ENCODE results near the gene KRT82. TPM values are rescaled to one million over a fixed set of nuclear protein-coding genes. Genes with fewer than 3 reads are reported as not detected.

KRT82 gene
- total RNA-seq, 3 donors from 2014 or later = not detected

DNA sequence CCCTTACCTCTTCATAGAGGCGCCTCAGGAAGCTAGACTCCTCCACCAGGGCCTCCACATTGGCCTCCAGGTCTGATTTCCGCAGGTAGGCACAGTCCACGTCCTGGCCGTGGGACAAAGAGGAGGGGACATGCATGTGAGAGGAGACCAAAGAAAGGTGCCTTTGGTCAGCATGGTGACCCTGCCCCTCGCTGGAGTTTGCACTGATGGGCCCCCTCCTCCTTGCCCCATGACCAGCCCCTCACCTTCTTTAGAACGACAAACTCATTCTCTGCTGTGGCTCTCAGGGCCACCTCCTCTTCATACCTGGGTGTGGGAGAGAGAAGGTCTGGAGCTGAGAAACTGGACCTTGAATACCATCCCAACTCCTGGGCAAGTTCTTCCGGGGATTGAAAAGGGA is 42.1 kb downstream of the KRT82 start:
- TF ChIP-seq POLR2AphosphoS5 (IDR thresholded peaks at IDR 0.05) (no peak), POLR2A (IDR thresholded peaks at IDR 0.05) (no peak)
- TF ChIP-seq, protein P1, sequence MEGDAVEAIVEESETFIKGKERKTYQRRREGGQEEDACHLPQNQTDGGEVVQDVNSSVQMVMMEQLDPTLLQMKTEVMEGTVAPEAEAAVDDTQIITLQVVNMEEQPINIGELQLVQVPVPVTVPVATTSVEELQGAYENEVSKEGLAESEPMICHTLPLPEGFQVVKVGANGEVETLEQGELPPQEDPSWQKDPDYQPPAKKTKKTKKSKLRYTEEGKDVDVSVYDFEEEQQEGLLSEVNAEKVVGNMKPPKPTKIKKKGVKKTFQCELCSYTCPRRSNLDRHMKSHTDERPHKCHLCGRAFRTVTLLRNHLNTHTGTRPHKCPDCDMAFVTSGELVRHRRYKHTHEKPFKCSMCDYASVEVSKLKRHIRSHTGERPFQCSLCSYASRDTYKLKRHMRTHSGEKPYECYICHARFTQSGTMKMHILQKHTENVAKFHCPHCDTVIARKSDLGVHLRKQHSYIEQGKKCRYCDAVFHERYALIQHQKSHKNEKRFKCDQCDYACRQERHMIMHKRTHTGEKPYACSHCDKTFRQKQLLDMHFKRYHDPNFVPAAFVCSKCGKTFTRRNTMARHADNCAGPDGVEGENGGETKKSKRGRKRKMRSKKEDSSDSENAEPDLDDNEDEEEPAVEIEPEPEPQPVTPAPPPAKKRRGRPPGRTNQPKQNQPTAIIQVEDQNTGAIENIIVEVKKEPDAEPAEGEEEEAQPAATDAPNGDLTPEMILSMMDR (IDR thresholded peaks at IDR 0.05) = no peak
- no peak for DNase-seq (ENCODE audit: low spot score in 2 of 2)
- Histone ChIP-seq H3K9me3 (no peaks in the 10 kb centered on the region), H3K36me3 (no peaks in the 10 kb centered on the region), H3K4me1 (no peaks in the 10 kb centered on the region), H3K27ac (no peak overlapping the region), H3K27me3 (no peaks in the 10 kb centered on the region), H3K4me3 (no peak overlapping the region)
- intact Hi-C loops (cut with DNase I; ENCODE audit: low total_unique reads) = loop anchor here (10.0 kb wide), 1 partner anchor 511 kb away; no protein-coding TSS in a partner anchor

DNA sequence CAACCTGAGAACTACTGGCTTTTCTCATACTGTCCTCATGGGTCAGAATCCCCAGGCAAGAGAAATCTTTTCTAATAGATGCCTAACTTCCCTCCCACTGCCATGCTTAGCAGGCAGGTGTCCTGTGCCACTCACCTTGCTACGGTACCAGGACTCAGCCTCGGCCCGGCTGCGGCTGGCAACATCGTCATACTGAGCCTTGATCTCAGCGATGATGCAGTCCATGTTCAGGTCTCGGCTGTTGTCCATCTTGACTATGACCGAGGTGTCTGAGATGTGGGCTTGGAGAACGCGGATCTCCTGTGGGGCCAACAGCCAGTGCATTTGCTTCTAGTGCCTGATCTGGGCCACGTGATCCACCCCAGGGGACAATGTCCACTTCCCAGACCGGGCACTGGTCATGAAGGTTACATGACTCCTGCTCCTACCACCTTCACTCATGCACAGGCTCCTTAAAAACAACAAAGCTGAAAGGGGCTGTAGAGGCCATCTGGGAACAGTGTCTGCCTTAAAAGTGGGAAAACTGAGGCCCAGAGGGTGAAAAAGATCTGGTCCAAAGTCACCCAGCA is 42.9 kb downstream of the KRT82 start:
- no peak overlapping the region for H3K4me3 ChIP-seq
- H3K27ac ChIP-seq = no peak overlapping the region
- no peaks in the 10 kb centered on the region for H3K27me3 ChIP-seq
- no peaks in the 10 kb centered on the region for H3K9me3 ChIP-seq
- intact Hi-C loops (cut with DNase I; ENCODE audit: low total_unique reads) = loop anchor here (10.0 kb wide), 1 partner anchor 512 kb away; no protein-coding TSS in a partner anchor
- no peaks in the 10 kb centered on the region for H3K36me3 ChIP-seq
- TF ChIP-seq POLR2A (IDR thresholded peaks at IDR 0.05) (no peak), POLR2AphosphoS5 (IDR thresholded peaks at IDR 0.05) (no peak)
- TF ChIP-seq, protein P1 (IDR thresholded peaks at IDR 0.05) = no peak
- no peaks in the 10 kb centered on the region for H3K4me1 ChIP-seq
- no peak for DNase-seq (ENCODE audit: low spot score in 2 of 2)

DNA sequence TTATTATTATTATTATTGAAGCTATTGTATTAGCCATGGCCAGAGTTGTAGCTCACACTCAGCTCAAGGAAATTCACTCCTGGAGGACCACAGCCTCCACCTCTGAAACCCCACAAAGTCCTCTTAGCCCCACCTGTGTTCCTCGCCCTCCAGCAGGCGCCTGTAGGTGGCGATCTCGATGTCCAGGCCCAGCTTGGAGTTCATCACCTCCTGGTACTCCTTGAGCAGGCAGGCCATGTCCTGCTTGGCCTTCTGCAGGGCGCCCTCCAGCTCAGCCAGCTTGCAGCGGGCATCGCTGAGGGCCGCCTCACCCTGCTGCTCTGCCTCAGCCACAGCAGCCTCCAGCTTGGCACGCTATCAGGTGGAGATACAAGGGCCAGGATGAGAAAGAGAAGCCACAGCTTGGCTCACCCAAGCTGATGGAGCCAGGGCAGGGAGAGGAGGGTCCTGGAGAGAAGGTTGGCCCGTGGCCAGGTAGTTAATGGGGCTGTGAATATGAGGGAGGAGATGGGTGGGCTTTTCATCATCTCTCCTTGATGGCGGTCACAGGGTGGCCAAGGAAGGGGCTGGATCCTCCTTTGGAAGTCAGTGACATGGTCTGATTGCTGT is 43.9 kb downstream of the KRT82 start:
- TF ChIP-seq, protein P1 (IDR thresholded peaks at IDR 0.05) = no peak
- TF ChIP-seq POLR2A (IDR thresholded peaks at IDR 0.05) (no peak), POLR2AphosphoS5 (IDR thresholded peaks at IDR 0.05) (no peak)
- Histone ChIP-seq H3K9me3 (no peaks in the 10 kb centered on the region), H3K27ac (no peak overlapping the region), H3K4me3 (no peak overlapping the region), H3K4me1 (no peaks in the 10 kb centered on the region), H3K36me3 (no peaks in the 10 kb centered on the region), H3K27me3 (no peaks in the 10 kb centered on the region)
- intact Hi-C loops (cut with DNase I; ENCODE audit: low total_unique reads) = loop anchor here (10.0 kb wide), 1 partner anchor 513 kb away; no protein-coding TSS in a partner anchor
- peak in 1 of 2 donors; percentile 48 for DNase-seq (ENCODE audit: low spot score in 2 of 2)

DNA sequence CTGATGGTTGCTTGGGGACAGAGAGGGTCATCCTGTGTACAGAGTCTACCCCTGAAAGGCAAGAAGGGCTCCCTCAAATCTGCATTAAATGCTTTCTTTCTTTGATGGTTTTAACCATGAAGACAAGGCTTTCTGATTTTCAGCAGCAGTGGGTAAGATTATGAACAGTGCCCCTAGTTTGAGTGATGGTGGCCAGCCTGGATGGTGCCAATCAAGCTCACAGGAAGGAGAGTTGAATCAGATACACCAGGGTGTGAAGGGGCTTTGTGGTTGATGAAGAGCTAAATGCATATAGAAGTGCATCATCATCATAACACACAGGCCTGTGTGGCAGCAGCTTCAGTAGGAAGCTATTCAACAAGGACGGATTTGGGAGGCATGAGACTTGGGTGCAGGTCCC is 44.6 kb downstream of the KRT82 start:
- H3K4me3 ChIP-seq = no peak overlapping the region
- H3K36me3 ChIP-seq = no peaks in the 10 kb centered on the region
- no peaks in the 10 kb centered on the region for H3K9me3 ChIP-seq
- H3K27ac ChIP-seq = no peak overlapping the region
- TF ChIP-seq, protein P1 (IDR thresholded peaks at IDR 0.05) = no peak
- no peak for TF ChIP-seq POLR2A (IDR thresholded peaks at IDR 0.05)
- TF ChIP-seq POLR2AphosphoS5 (IDR thresholded peaks at IDR 0.05) = no peak
- no peaks in the 10 kb centered on the region for H3K4me1 ChIP-seq
- intact Hi-C loops (cut with DNase I; ENCODE audit: low total_unique reads) = loop anchor here (10.0 kb wide), 1 partner anchor 513 kb away; no protein-coding TSS in a partner anchor
- peak in 1 of 2 donors; percentile 1 for DNase-seq (ENCODE audit: low spot score in 2 of 2)
- H3K27me3 ChIP-seq = no peaks in the 10 kb centered on the region

DNA sequence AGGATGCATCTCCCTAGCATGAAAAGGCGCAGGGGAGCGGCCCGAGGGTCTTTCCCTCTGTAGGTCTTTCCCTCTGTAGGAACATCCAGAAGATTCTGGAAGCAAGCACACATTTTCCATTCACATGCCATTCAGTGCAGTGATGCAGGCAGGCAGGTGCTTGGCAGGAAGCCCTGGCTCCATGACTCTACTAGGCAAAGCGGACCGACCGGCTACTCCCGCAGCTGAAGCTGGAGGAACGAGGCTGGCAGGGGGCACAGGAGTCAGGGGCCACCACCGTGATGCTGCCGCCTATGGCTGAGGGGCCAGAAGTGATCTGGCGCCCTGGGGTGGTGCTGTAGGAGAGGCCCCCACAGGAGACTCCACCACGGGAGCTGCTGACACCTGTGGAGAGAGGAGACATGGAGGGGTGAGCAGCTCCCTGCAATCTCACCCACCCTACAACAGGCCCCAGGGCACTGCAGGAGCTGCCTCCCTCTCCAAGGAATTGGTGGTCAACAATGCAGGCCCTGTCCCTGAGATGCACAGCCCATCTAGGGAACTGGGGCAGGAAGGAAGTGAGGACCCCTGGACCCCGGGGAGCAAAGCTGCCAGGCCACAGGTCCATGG is 45.4 kb downstream of the KRT82 start:
- Histone ChIP-seq H3K36me3 (no peaks in the 10 kb centered on the region), H3K27ac (no peak overlapping the region), H3K9me3 (no peaks in the 10 kb centered on the region), H3K4me3 (no peak overlapping the region), H3K4me1 (no peaks in the 10 kb centered on the region), H3K27me3 (no peaks in the 10 kb centered on the region)
- DNase-seq (ENCODE audit: low spot score in 2 of 2) = peak; percentile 71 to 75
- intact Hi-C loops (cut with DNase I; ENCODE audit: low total_unique reads) = loop anchor here (10.0 kb wide), 1 partner anchor 514 kb away; no protein-coding TSS in a partner anchor
- no peak for TF ChIP-seq POLR2A (IDR thresholded peaks at IDR 0.05)
- TF ChIP-seq POLR2AphosphoS5 (IDR thresholded peaks at IDR 0.05) = no peak
- TF ChIP-seq, protein P1 (IDR thresholded peaks at IDR 0.05) = no peak
